ENCODE data around the gene CGB3.
"Not testable (repeated sequence)": the region's sequence is repeated elsewhere in the genome, so short reads cannot be mapped to it uniquely, and the experiment has no call there.

GRCh38 chr19:49025088-49025487 lies 955 bp upstream of the CGB3 start:
- not testable (repeated sequence) for TF ChIP-seq CTCF (conservative IDR thresholded peaks at IDR 0.05 in 1 of 2, IDR thresholded peaks at IDR 0.05 in 1 of 2; ENCODE audit: low read depth in 1 of 2, low read length in 2 of 2); EZH2 (IDR thresholded peaks at IDR 0.05; ENCODE audit: low read length, missing control alignments)
